ENCODE results near the gene SMIM31. TPM values are rescaled to one million over a fixed set of nuclear protein-coding genes. Genes with fewer than 3 reads are reported as not detected.

Gene SMIM31
- total and polyA plus RNA-seq, 9 donors, result 0.12 TPM; not detected in 8

- no peaks in the 10 kb centered on the region for H3K36me3 ChIP-seq
- H3K27me3 ChIP-seq, result no peaks in the 10 kb centered on the region
- no peak for DNase-seq
- H3K4me3 ChIP-seq, result no peak overlapping the region
- no peaks in the 10 kb centered on the region for H3K9me3 ChIP-seq
- intact Hi-C loops (cut with DNase I), result no loop called here
- no peak for TF ChIP-seq EP300 (IDR thresholded peaks at IDR 0.05)
- TF ChIP-seq CTCF (IDR thresholded peaks at IDR 0.05), result no peak
- no peak for TF ChIP-seq POLR2A (IDR thresholded peaks at IDR 0.05)
- no peaks in the 10 kb centered on the region for H3K4me1 ChIP-seq (ENCODE audit: insufficient read depth)
- H3K27ac ChIP-seq, result no peak overlapping the region
- 32 to 38% (median 34%) methylated on average over 4 of the region's 4 CpGs for WGBS, 3 donors
These were observed 67.8 kb downstream of the SMIM31 start for GRCh38 chr4:164821711-164822110.

GRCh38 chr4:164824581-164824980 is 70.7 kb downstream of the SMIM31 start:
- Histone ChIP-seq H3K4me3 (no peak overlapping the region), H3K36me3 (no peaks in the 10 kb centered on the region), H3K27ac (no peak overlapping the region), H3K27me3 (no peaks in the 10 kb centered on the region), H3K9me3 (no peaks in the 10 kb centered on the region), H3K4me1 (ENCODE audit: insufficient read depth) (no peaks in the 10 kb centered on the region)
- DNase-seq, result no peak
- TF ChIP-seq EP300 (IDR thresholded peaks at IDR 0.05) (no peak), POLR2A (IDR thresholded peaks at IDR 0.05) (no peak), CTCF (IDR thresholded peaks at IDR 0.05) (no peak)
- intact Hi-C loops (cut with DNase I), result no loop called here
- WGBS, 3 donors, result 87 to 92% (median 90%) methylated on average over 4 of the region's 4 CpGs

- DNase-seq, result no peak
- H3K9me3 ChIP-seq, result no peaks in the 10 kb centered on the region
- H3K27me3 ChIP-seq, result no peaks in the 10 kb centered on the region
- TF ChIP-seq CTCF (IDR thresholded peaks at IDR 0.05) (no peak), EP300 (IDR thresholded peaks at IDR 0.05) (no peak), POLR2A (IDR thresholded peaks at IDR 0.05) (no peak)
- no peaks in the 10 kb centered on the region for H3K36me3 ChIP-seq
- H3K4me1 ChIP-seq (ENCODE audit: insufficient read depth), result no peaks in the 10 kb centered on the region
- no peak overlapping the region for H3K27ac ChIP-seq
- no peak overlapping the region for H3K4me3 ChIP-seq
- 78 to 85% (median 81%) methylated on average over 3 of the region's 3 CpGs for WGBS, 3 donors
- intact Hi-C loops (cut with DNase I), result no loop called here
These were observed 75.0 kb downstream of the SMIM31 start for GRCh38 chr4:164828955-164829354.

GRCh38 chr4:164846566-164846965 is 92.6 kb downstream of the SMIM31 start:
- no peak overlapping the region for H3K27ac ChIP-seq
- H3K27me3 ChIP-seq, result no peaks in the 10 kb centered on the region
- no peaks in the 10 kb centered on the region for H3K36me3 ChIP-seq
- intact Hi-C loops (cut with DNase I), result no loop called here
- no peaks in the 10 kb centered on the region for H3K9me3 ChIP-seq
- 17 to 30% (median 19%) methylated on average over 4 of the region's 4 CpGs for WGBS, 3 donors
- H3K4me3 ChIP-seq, result no peak overlapping the region
- DNase-seq, result no peak
- H3K4me1 ChIP-seq (ENCODE audit: insufficient read depth), result no peaks in the 10 kb centered on the region
- TF ChIP-seq POLR2A (IDR thresholded peaks at IDR 0.05), result no peak
- no peak for TF ChIP-seq CTCF (IDR thresholded peaks at IDR 0.05)
- no peak for TF ChIP-seq EP300 (IDR thresholded peaks at IDR 0.05)

- Histone ChIP-seq H3K27me3 (no peaks in the 10 kb centered on the region), H3K36me3 (no peaks in the 10 kb centered on the region), H3K4me3 (no peak overlapping the region), H3K9me3 (no peaks in the 10 kb centered on the region), H3K27ac (no peak overlapping the region), H3K4me1 (ENCODE audit: insufficient read depth) (no peaks in the 10 kb centered on the region)
- 31 to 48% (median 39%) methylated on average over 3 of the region's 3 CpGs for WGBS, 3 donors
- intact Hi-C loops (cut with DNase I), result no loop called here
- TF ChIP-seq EP300 (IDR thresholded peaks at IDR 0.05), result no peak
- TF ChIP-seq POLR2A (IDR thresholded peaks at IDR 0.05), result no peak
- DNase-seq, result no peak
These were observed 93.1 kb downstream of the SMIM31 start for GRCh38 chr4:164847016-164847415.
